GM12875 (cell line): ENCODE measurements around the gene CR1.
A peak's percentile ranks its signal among the peaks of the same experiment; 100 is the strongest.
"Not testable (repeated sequence)": the region's sequence is repeated elsewhere in the genome, so short reads cannot be mapped to it uniquely, and the experiment has no call there.

Experiments used
- H3K4me3 ChIP-seq: one replicate; pipeline ENCODE4 v1.5.1; 2011; ENCODE audit warnings: low read depth, low read length, control low read depth
- TF ChIP-seq, protein P1 (sequence below): IDR thresholded peaks from 2 replicates; pipeline ENCODE4 v1.5.1; 2011; ENCODE audit warnings: low read depth, mild to moderate bottlenecking, control low read depth, inconsistent platforms, low read length, moderate library complexity, borderline replicate concordance; ENCODE audit not compliant: insufficient read depth

Gene CR1

DNA sequence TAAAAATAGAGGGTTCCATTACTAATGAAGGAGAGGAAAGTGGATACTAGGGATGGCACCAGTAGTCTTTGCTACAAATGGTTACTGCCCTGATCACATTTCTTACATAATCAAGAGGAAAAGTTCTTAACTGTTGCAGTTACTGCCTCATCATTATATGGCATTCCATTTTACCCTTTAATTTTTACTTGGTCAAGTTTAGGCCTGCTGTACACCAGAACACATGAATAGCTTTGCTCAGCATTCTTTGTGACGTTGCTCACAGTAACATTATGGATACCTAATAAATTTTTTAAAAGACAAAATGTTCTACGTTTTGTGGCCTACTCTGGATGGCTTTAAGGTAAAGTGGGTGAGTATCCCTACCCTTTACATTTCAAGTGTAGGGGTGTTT is 110.4 kb downstream of the CR1 start:
- no peak overlapping the region for H3K4me3 ChIP-seq
- TF ChIP-seq, protein P1, sequence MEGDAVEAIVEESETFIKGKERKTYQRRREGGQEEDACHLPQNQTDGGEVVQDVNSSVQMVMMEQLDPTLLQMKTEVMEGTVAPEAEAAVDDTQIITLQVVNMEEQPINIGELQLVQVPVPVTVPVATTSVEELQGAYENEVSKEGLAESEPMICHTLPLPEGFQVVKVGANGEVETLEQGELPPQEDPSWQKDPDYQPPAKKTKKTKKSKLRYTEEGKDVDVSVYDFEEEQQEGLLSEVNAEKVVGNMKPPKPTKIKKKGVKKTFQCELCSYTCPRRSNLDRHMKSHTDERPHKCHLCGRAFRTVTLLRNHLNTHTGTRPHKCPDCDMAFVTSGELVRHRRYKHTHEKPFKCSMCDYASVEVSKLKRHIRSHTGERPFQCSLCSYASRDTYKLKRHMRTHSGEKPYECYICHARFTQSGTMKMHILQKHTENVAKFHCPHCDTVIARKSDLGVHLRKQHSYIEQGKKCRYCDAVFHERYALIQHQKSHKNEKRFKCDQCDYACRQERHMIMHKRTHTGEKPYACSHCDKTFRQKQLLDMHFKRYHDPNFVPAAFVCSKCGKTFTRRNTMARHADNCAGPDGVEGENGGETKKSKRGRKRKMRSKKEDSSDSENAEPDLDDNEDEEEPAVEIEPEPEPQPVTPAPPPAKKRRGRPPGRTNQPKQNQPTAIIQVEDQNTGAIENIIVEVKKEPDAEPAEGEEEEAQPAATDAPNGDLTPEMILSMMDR = no peak

DNA sequence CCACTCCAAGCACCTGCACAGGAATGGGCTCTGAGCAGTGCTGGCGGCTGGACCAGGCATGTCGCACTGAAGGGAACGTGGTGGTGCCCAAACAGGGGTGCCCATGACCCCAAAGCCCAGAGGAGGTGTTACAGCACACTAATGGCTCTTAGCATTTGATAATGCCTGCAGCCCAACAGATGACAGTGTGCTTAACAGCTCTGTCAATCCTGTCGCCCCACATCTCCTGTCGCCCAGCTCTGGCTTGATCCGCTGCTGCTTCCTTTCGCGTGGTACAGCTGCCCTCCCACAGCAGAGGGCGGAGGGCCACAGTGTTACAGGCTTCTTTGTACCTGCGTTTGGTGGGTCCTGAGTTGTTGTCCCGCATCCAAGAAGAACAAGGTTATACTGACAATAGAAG is 116.8 kb downstream of the CR1 start:
- H3K4me3 ChIP-seq = no peak overlapping the region
- TF ChIP-seq, protein P1 = no peak

DNA sequence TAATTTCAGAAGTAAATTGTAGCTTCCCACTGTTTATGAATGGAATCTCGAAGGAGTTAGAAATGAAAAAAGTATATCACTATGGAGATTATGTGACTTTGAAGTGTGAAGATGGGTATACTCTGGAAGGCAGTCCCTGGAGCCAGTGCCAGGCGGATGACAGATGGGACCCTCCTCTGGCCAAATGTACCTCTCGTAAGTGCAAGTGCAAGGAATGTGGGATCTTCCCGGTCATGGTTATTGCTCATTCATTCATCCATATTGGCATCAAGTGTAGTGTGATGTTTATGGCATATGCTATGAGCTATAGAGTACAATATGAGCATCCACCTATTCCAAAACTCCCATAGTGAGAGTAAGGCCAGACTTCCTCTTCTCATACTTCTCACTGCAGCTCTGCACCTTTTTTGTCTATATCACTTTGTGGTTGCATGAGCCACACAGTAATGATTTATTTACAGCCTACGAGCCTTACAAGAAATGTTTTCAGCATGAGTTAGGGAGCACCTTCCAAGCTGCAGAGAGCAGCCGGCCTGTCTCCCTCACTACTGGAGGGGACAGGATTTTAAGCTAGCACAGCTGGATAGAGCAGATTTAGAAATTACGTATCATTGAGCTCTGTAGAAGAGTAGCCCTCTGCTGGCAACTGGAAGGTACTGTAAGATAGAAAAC is 124.0 kb downstream of the CR1 start:
- no peak overlapping the region for H3K4me3 ChIP-seq
- TF ChIP-seq, protein P1 = peak; percentile 72

DNA sequence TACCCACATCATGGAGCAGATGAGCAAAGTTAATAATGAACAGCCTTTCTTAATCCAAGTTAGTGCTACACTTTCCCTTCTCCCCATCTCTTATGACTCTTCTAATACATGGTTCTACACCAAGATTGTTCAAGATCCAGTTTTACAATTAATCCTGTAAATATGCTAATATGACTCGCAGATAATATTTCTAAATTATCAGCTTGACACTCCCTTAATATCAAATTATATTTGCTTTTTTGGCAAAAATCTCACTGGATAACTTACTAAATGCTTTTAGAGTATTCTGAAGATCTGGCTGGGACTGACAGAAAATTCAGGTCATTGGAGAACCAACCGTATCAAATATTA is 124.6 kb downstream of the CR1 start:
- TF ChIP-seq, protein P1 = no peak
- no peak overlapping the region for H3K4me3 ChIP-seq

DNA sequence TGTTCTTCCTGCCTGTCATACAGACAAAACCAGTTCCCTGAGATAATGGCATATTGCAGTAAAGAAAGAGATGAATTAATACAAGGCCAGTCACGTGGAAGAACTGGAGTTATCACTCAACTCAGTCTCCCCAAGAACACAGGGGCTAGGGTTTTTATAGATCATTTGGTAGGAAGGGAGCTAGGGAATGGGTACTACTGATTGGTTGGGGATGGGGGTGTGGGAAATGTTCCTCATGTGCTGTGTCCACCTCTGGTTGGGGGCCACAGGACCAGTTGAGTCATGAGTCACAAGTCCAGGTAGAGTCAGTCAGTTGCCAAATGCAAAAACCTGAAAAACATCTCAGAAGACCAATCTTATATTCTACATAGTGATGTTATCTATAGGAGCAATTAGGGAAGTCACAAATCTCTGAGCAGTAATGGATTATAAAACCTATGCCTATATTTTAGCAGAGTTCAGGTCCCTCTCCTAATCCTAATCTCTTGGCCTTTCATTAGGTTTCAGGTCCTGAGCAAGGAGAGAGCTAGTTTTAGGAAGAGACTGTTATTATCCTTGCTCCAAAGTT is 129.6 kb downstream of the CR1 start:
- not testable (repeated sequence) for H3K4me3 ChIP-seq

DNA sequence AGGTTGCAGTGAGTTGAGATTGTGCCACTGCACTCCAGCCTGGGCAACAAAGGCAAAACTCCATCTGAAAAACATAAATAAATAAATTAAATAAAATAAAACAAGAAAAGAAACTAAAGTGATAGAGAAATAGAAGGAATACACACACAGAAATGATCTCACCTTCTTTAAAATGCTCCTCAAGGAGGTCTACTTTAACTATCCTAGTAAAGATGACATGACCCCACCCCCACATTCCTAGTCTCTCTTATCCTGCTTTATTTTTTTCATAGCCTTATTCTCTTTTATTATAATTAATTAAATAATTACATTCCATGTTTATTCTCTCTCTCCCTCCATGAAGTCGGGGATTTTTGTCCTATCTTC is 131.0 kb downstream of the CR1 start:
- TF ChIP-seq, protein P1 = no peak
- no peak overlapping the region for H3K4me3 ChIP-seq

DNA sequence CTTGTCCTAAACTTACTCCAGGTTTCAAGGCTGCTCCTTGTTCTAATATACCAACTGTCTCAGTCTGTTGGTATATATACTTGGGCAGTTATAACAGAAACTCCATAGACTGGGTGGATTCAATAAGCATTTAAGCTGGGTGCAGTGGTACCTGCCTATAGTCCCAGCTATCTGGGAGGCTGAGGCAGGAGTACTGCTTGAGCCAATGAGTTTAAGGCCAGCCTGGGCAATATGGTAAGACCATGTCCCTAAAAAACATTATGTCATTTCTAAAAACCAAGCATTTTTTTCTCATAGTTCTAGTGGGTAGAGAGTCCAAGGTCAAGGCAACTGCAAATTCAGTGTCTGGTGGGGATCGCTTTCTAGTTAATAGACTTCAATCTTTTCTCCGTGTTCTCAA is 131.5 kb downstream of the CR1 start:
- H3K4me3 ChIP-seq = no peak overlapping the region
- TF ChIP-seq, protein P1 = no peak
